IMR-90 (cell line): Measurements from ENCODE around the gene LAMA3. TPM values are rescaled to one million over a fixed set of nuclear protein-coding genes. Genes with fewer than 3 reads are reported as not detected.

Experiments
- ATAC-seq: fragments of 200-7000 bp; cut with Tn5 transposase; 2 replicates; pipeline ENCODE4 v1.9.1; 2020; ENCODE audit warnings: low read depth, mild to moderate bottlenecking, moderate library complexity
- BruUV-seq: library from RNA; stranded (reverse); fragments of 400-500 nt; replicated peaks from 2 replicates; lab custom pipeline; 2021; lab: Mats Ljungman, UMichigan
- CTCF ChIA-PET: fragments of 300-600 bp; formaldehyde crosslinking; extraction: SDS; loops from one replicate; lab custom pipeline; 2021; ENCODE audit warnings: antibody characterized with exemption; lab: Yijun Ruan, JAX
- POLR2A ChIA-PET: fragments of 300-600 bp; sonication (Branson Sonifier 250); formaldehyde crosslinking; loops from one replicate; lab custom pipeline; 2022; ENCODE audit warnings: antibody characterized with exemption; ENCODE audit not compliant: unreplicated experiment; lab: Charles Lee
- DNase-seq: peaks from one replicate; pipeline ENCODE4 v3.0.0; 2013
- H2AFZ ChIP-seq: replicated peaks from 2 replicates; pipeline ENCODE3; 2013; ENCODE audit warnings: low read length, mild to moderate bottlenecking; ENCODE audit not compliant: poor library complexity
- H2AK5ac ChIP-seq: 2 replicates; pipeline ENCODE4 v1.6.1; 2013; ENCODE audit warnings: low read depth, low read length, inconsistent platforms
- H2AK9ac ChIP-seq: replicated peaks from 2 replicates; pipeline ENCODE3; 2013; ENCODE audit warnings: mild to moderate bottlenecking, low read depth, low read length, moderate library complexity; ENCODE audit not compliant: poor library complexity
- H2BK120ac ChIP-seq: 2 replicates; pipeline ENCODE4 v1.6.1; 2013; ENCODE audit warnings: low read depth, low read length, inconsistent platforms
- H2BK15ac ChIP-seq: 3 replicates; pipeline ENCODE4 v1.6.1; 2013; ENCODE audit warnings: low read depth, low read length, inconsistent platforms
- H2BK20ac ChIP-seq: 2 replicates; pipeline ENCODE4 v1.6.1; 2013; ENCODE audit warnings: low read depth, mild to moderate bottlenecking, inconsistent platforms, low read length, moderate library complexity
- H2BK5ac ChIP-seq: 2 replicates; pipeline ENCODE4 v1.6.1; 2013; ENCODE audit warnings: mild to moderate bottlenecking, low read depth, low read length, inconsistent platforms; ENCODE audit not compliant: poor library complexity, severe bottlenecking
- H3K14ac ChIP-seq: replicated peaks from 2 replicates; pipeline ENCODE4 v1.6.1; 2013; ENCODE audit warnings: low read depth, low read length, inconsistent platforms
- H3K18ac ChIP-seq: 2 replicates; pipeline ENCODE4 v1.6.1; 2013; ENCODE audit warnings: low read depth, low read length, control low read depth
- H3K23ac ChIP-seq: 2 replicates; pipeline ENCODE4 v1.6.1; 2013; ENCODE audit warnings: low read depth, low read length, inconsistent platforms
- H3K27ac ChIP-seq: 2 replicates; pipeline ENCODE4 v1.5.1; 2013; ENCODE audit warnings: mild to moderate bottlenecking, control low read depth, low read length; ENCODE audit not compliant: insufficient read depth
- H3K27me3 ChIP-seq: 2 replicates; pipeline ENCODE4 v1.6.1; 2013; ENCODE audit warnings: low read length; ENCODE audit not compliant: control insufficient read depth, insufficient read depth
- H3K36me3 ChIP-seq: 2 replicates; pipeline ENCODE4 v1.6.1; 2013; ENCODE audit warnings: low read length, mixed read lengths; ENCODE audit not compliant: control insufficient read depth, insufficient read depth
- H3K4ac ChIP-seq: 2 replicates; pipeline ENCODE4 v1.6.1; 2013; ENCODE audit warnings: low read depth, low read length, inconsistent platforms
- H3K4me1 ChIP-seq: 2 replicates; pipeline ENCODE4 v1.6.1; 2013; ENCODE audit warnings: low read length, mixed read lengths; ENCODE audit not compliant: control insufficient read depth, insufficient read depth
- H3K4me2 ChIP-seq: 2 replicates; pipeline ENCODE4 v1.6.1; 2013; ENCODE audit warnings: low read depth, mild to moderate bottlenecking, control low read depth, low read length, moderate library complexity
- H3K4me3 ChIP-seq: 2 replicates; pipeline ENCODE4 v1.5.1; 2013; ENCODE audit warnings: low read depth, mild to moderate bottlenecking, control low read depth, low read length, moderate library complexity; ENCODE audit not compliant: insufficient read depth
- H3K56ac ChIP-seq: 2 replicates; pipeline ENCODE4 v1.6.1; 2013; ENCODE audit warnings: low read length, inconsistent platforms; ENCODE audit not compliant: insufficient read depth; ENCODE audit errors: extremely low read depth
- H3K79me1 ChIP-seq, 2 experiments: 2 replicates each; pipeline ENCODE4 v1.6.1; 2013; ENCODE audit warnings: low read length in 2 of 2, inconsistent platforms in 1 of 2, low read depth in 1 of 2
- H3K9ac ChIP-seq: 2 replicates; pipeline ENCODE4 v1.6.1; 2013; ENCODE audit warnings: low read depth, low read length, control low read depth
- H3K9me1 ChIP-seq: 2 replicates; pipeline ENCODE4 v1.6.1; 2013; ENCODE audit warnings: low read length, inconsistent platforms; ENCODE audit not compliant: insufficient read depth
- H3K9me3 ChIP-seq: 2 replicates; pipeline ENCODE4 v1.6.1; 2013; ENCODE audit warnings: low read length; ENCODE audit not compliant: control insufficient read depth, insufficient read depth
- H4K20me1 ChIP-seq: 2 replicates; pipeline ENCODE4 v1.6.1; 2013; ENCODE audit warnings: low read length, inconsistent platforms; ENCODE audit not compliant: insufficient read depth
- H4K5ac ChIP-seq: 2 replicates; pipeline ENCODE4 v1.6.1; 2013; ENCODE audit warnings: mild to moderate bottlenecking, low read depth, low read length, control low read depth
- H4K8ac ChIP-seq, 2 experiments: 2 replicates each; pipeline ENCODE4 v1.6.1; 2013; ENCODE audit warnings: low read depth in 2 of 2, low read length in 2 of 2, control low read depth in 1 of 2, inconsistent platforms in 1 of 2
- H4K91ac ChIP-seq: 2 replicates; pipeline ENCODE4 v1.6.1; 2013; ENCODE audit warnings: low read depth, low read length, inconsistent platforms; ENCODE audit not compliant: insufficient read depth
- BHLHE40 ChIP-seq: fragments of 150-350 bp; IDR thresholded peaks from 2 replicates; pipeline ENCODE4 v1.6.1; 2016; ENCODE audit warnings: mild to moderate bottlenecking, low read depth, low read length
- MAFK ChIP-seq: IDR thresholded peaks from 2 replicates; pipeline ENCODE4 v1.6.1; 2012; ENCODE audit warnings: low read depth, low read length, improper control_type of control experiment
- MAZ ChIP-seq: IDR thresholded peaks from 2 replicates; pipeline ENCODE4 v1.6.1; 2012; ENCODE audit warnings: low read depth, mild to moderate bottlenecking, low read length, improper control_type of control experiment, moderate library complexity, borderline replicate concordance
- POLR2A ChIP-seq: IDR thresholded peaks from 2 replicates; pipeline ENCODE4 v1.6.1; 2012; ENCODE audit warnings: mild to moderate bottlenecking, low read depth, low read length
- RFX5 ChIP-seq: IDR thresholded peaks from 2 replicates; pipeline ENCODE4 v1.8.0; 2012; ENCODE audit warnings: low read depth, mild to moderate bottlenecking, low read length, moderate library complexity
- SMC3 ChIP-seq: fragments of 150-350 bp; IDR thresholded peaks from 2 replicates; pipeline ENCODE4 v1.6.1; 2016; ENCODE audit warnings: low read depth, mild to moderate bottlenecking, antibody characterized with exemption, low read length, moderate library complexity
- USF2 ChIP-seq: fragments of 150-350 bp; IDR thresholded peaks from 2 replicates; pipeline ENCODE4 v1.6.1; 2017; ENCODE audit warnings: mild to moderate bottlenecking, antibody characterized with exemption, low read length, low read depth
- WGBS, 2 experiments: methylation state at CpG; one replicate each; pipeline versions ENCODE4 v1.1.5 to v1.1.7; 2013; ENCODE audit warnings: missing lambda C conversion rate in 2 of 2; ENCODE audit not compliant: insufficient read length in 1 of 2; ENCODE audit errors: extremely low coverage in 2 of 2; 5-methylcytosine and 5-hydroxymethylcytosine counted together
- dilution Hi-C: fragments of 300-500 bp; cut with HindIII; formaldehyde crosslinking; loops from one replicate; pipeline ENCODE4 v1.14.3; 2018; ENCODE audit warnings: low sequenced_read_pairs; ENCODE audit not compliant: unreplicated experiment
- in situ Hi-C: fragments of 300-500 bp; cut with MboI; formaldehyde crosslinking; loops from 3 replicates; pipeline ENCODE4 v1.14.3; 2019; ENCODE audit warnings: low sequenced_read_pairs, inconsistent platforms, mixed read lengths
- intact Hi-C: fragments of 100-400 bp; cut with micrococcal nuclease; formaldehyde crosslinking; loops from 2 replicates; pipeline ENCODE4 v1.10.0; 2022
- polyA plus RNA-seq, 3 experiments: library from polyadenylated mRNA; depleted of rRNA; stranded (reverse); fragments of >200 nt; gene quantifications; 2 replicates each; pipeline ENCODE4 v1.2.3, GENCODE V29; 2012; ENCODE audit warnings: low replicate concordance in 1 of 3
- total RNA-seq: library from RNA; depleted of rRNA; stranded (reverse); fragments of >200 nt; gene quantifications from 2 replicates; pipeline ENCODE4 v1.2.3, GENCODE V29; 2012

The LAMA3 gene
- total and polyA plus RNA-seq, 2 of the 4 experiments (the other 2 are of a cell fraction) = 0.18 to 0.19 TPM

DNA sequence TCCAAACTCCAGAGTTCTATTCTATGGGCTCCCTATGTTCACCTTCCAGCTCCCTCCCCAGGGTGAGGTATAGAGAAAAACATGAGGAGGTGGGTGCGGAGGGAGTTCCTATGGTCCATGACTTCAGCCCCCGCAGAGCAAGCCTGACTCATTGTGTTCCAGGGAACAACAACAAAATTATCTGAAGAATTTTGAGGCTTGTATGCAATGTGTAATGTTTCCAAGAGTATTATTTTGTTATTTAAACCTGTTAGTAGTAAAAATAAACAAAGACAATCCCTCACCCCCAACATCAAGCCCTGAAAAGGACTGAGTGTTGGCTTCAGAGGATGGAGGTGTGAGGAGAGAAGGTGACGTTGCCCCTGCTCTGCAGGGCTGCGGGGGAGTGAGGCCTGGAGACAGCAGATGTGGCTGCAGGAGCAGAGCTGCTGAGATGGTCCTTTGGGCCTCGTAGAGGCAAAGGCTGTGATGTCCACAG, 29.0 kb downstream of the LAMA3 start (continued):
- TF ChIP-seq USF2 = no peak

DNA sequence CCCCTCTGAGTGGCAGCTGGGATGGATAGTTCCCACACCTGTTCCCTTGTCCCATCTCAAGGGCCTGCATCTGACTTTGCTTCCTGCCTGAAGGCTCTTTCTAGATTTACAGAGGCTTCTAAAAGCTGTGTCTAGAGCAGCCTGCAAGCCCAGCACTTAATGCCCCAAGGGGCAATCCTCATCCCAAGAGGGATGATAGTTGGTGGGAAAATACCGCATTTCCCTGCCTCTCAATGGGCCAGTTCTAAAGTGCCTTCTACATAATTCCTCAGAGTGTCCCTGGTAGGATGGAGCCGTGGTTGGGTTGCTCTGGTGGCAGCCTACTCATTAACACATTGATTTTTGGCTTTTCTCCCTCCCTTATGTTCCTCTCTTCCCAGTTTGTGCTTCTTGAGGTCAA, 29.5 kb downstream of the LAMA3 start:
- peaks cover 13% of the 10 kb centered on the region for H3K4me1 ChIP-seq
- peak overlapping the region; percentile 22; the same call in 1 of the 2 replicates for H3K23ac ChIP-seq
- ChIA-PET POLR2A (no interaction called here), CTCF (interaction anchor here (0.6 to 1.7 kb wide), 3 partner anchors 15 to 33 kb away, joined by 3 to 6 read pairs (median 4); no protein-coding TSS in a partner anchor)
- ATAC-seq (no peak), DNase-seq (no peak)
- WGBS, 2 experiments = no CpG with 5 or more reads among the region's 2 CpGs
- peak overlapping the region; percentile 84 for H3K27ac ChIP-seq
- no peak overlapping the region for H3K4me2 ChIP-seq
- peak overlapping the region; percentile 87 for H2BK5ac ChIP-seq
- no TSS peak for BruUV-seq
- no peak overlapping the region for H3K9ac ChIP-seq
- peaks cover 8% of the 10 kb centered on the region; the same call in 1 of the 2 replicates for H4K20me1 ChIP-seq
- H4K8ac ChIP-seq = peak overlapping the region; percentile 60 to 67
- no peaks in the 10 kb centered on the region for H3K79me1 ChIP-seq
- dilution Hi-C loops = no loop called here
- no peaks in the 10 kb centered on the region for H3K27me3 ChIP-seq
- H3K36me3 ChIP-seq = no peaks in the 10 kb centered on the region
- intact Hi-C loops = loop anchor here (5.0 kb wide), 1 partner anchor 69 kb away; no protein-coding TSS in a partner anchor
- H3K4ac ChIP-seq = peak overlapping the region; percentile 70
- H3K18ac ChIP-seq = peak overlapping the region; percentile 71
- peak overlapping the region; percentile 79 for H4K91ac ChIP-seq
- H3K9me1 ChIP-seq = 0 out of 2 replicates have a peak, but pooled peaks cover 7% of the 10 kb centered on the region
- peak overlapping the region; percentile 76 for H2BK120ac ChIP-seq
- no peak overlapping the region for H2AFZ ChIP-seq
- H2BK15ac ChIP-seq = peak overlapping the region; percentile 85
- peak overlapping the region; percentile 83 for H2AK5ac ChIP-seq
- peak overlapping the region; percentile 27 for H4K5ac ChIP-seq
- TF ChIP-seq POLR2A (no peak), SMC3 (no peak), MAFK (no peak), RFX5 (no peak), BHLHE40 (no peak), MAZ (no peak)
- in situ Hi-C loops = no loop called here
- H2BK20ac ChIP-seq = peak overlapping the region; percentile 87
- H2AK9ac ChIP-seq = peak overlapping the region; percentile 32
- H3K14ac ChIP-seq = peak overlapping the region; percentile 57; the same call in 1 of the 2 replicates
- H3K56ac ChIP-seq = peak overlapping the region; percentile 10; the same call in 1 of the 2 replicates
- H3K4me3 ChIP-seq = no peak overlapping the region
- H3K9me3 ChIP-seq = no peaks in the 10 kb centered on the region
